Transverse colon (tissue), 4 donors: ENCODE data around the gene FER. TPM values are rescaled to one million over a fixed set of nuclear protein-coding genes. Genes with fewer than 3 reads are reported as not detected.

Source experiments
- DNase-seq: peaks from one replicate; pipeline ENCODE4 v3.0.0-alpha.2; 2019
- H3K27ac ChIP-seq, 4 donors: fragments of 200-600 bp; sonication (generic); 2 replicates each; pipeline ENCODE4 v1.5.1; 2016 to 2018; ENCODE audit warnings: inconsistent platforms in 4 of 4
- H3K27me3 ChIP-seq: fragments of 200-600 bp; sonication (generic); 2 replicates; pipeline ENCODE4 v1.5.1; 2017; ENCODE audit warnings: inconsistent platforms
- H3K36me3 ChIP-seq, 4 donors: fragments of 200-600 bp; sonication (generic); 2 replicates each; pipeline ENCODE4 v1.5.1; 2017 to 2019; ENCODE audit warnings: inconsistent platforms in 4 of 4
- H3K4me1 ChIP-seq, 4 donors: fragments of 200-600 bp; sonication (generic); 2 replicates each; pipeline ENCODE4 v1.5.1; 2017 to 2020; ENCODE audit warnings: inconsistent platforms in 4 of 4
- H3K4me3 ChIP-seq, 4 donors: fragments of 200-600 bp; sonication (generic); 1 replicate in 1 of 4; 2 replicates in 3 of 4; pipeline versions ENCODE4 v1.5.1 to v1.6.1; 2017 to 2019; ENCODE audit warnings: inconsistent platforms in 4 of 4
- H3K9me3 ChIP-seq, 2 donors: fragments of 200-600 bp; sonication (generic); 2 replicates each; pipeline ENCODE4 v1.5.1; 2017 to 2019; ENCODE audit warnings: inconsistent platforms in 2 of 2
- CTCF ChIP-seq, 5 experiments: fragments of 200-600 bp in 3 of 5; fragments of 450-650 bp in 2 of 5; sonication (generic) in 3 of 5; IDR thresholded peaks; 1 replicate in 2 of 5; 2 replicates in 3 of 5; pipeline ENCODE4 v1.5.1; 2016 to 2017; ENCODE audit warnings: antibody characterized with exemption in 5 of 5, inconsistent platforms in 3 of 5, mild to moderate bottlenecking in 2 of 5, moderate library complexity in 1 of 5
- EP300 ChIP-seq: sonication (generic); formaldehyde crosslinking; IDR thresholded peaks from one replicate; pipeline ENCODE4 v1.6.1; 2017; ENCODE audit warnings: antibody characterized with exemption, low read depth
- POLR2A ChIP-seq: fragments of 450-650 bp; IDR thresholded peaks from one replicate; pipeline ENCODE4 v1.6.1; 2016; ENCODE audit warnings: antibody characterized with exemption, mild to moderate bottlenecking, moderate library complexity
- POLR2AphosphoS5 ChIP-seq, 3 donors: sonication (generic); formaldehyde crosslinking; IDR thresholded peaks; one replicate each; pipeline ENCODE4 v1.6.1; 2016; ENCODE audit warnings: antibody characterized with exemption in 3 of 3
- WGBS, 2 donors: methylation state at CpG; one replicate each; pipeline ENCODE4 v1.1.5; 2018; ENCODE audit warnings: low coverage in 1 of 2; 5-methylcytosine and 5-hydroxymethylcytosine counted together
- in situ Hi-C, 4 donors: fragments of 200-750 bp; cut with MboI; loops; one replicate each; pipeline versions ENCODE4 v1.15.0 to v1.15.1; 2017; ENCODE audit warnings: low sequenced_read_pairs in 3 of 4, low pct_ligation_motif_present in 1 of 4, low pct_unique_long_range_greater_than_20kb in 1 of 4
- intact Hi-C: fragments of 100-400 bp; cut with DNase I; formaldehyde crosslinking; loops from one replicate; pipeline ENCODE4 v1.15.1; 2023; ENCODE audit warnings: low total_unique reads
- total RNA-seq, 4 donors: library from RNA; depleted of rRNA; stranded (reverse); fragments of >200 nt; gene quantifications; one replicate each; pipeline ENCODE4 v1.1.0, GENCODE V29; 2016

The FER gene
- total RNA-seq, 4 donors from 2014 or later = 7.5 to 25.5 (median 13.1) TPM

GRCh38 chr5:109062664-109063063, 315.0 kb downstream of the FER start:
- DNase-seq = no peak
- WGBS, 2 donors = 60 to 62% methylated on average over 1 of the region's 1 CpG

GRCh38 chr5:109063223-109063622, 315.5 kb downstream of the FER start:
- Histone ChIP-seq H3K4me3 (no peak overlapping the region), H3K27me3 (no peaks in the 10 kb centered on the region), H3K4me1 (peaks cover 0 to 4% (median 0%) of the 10 kb centered on the region in 4 donors), H3K36me3 (no peaks in the 10 kb centered on the region), H3K9me3 (no peaks in the 10 kb centered on the region), H3K27ac (no peak overlapping the region)
- no peak for TF ChIP-seq POLR2A
- no peak for TF ChIP-seq POLR2AphosphoS5 (IDR thresholded peaks at IDR 0.05)
- no peak for TF ChIP-seq CTCF (IDR thresholded peaks at IDR 0.05)
- no peak for TF ChIP-seq EP300
- intact Hi-C loops (no loop called here), in situ Hi-C loops (no loop called here)
- WGBS, 2 donors = 87 to 100% methylated on average over 1 of the region's 1 CpG
- no peak for DNase-seq

More at GRCh38 chr5:109062664-109063063, 315.0 kb downstream of the FER start:
- no peaks in the 10 kb centered on the region for H3K27me3 ChIP-seq
- peaks cover 0 to 4% (median 0%) of the 10 kb centered on the region in 4 donors for H3K4me1 ChIP-seq
- intact Hi-C loops (no loop called here), in situ Hi-C loops (no loop called here)
- TF ChIP-seq POLR2A (no peak), CTCF (IDR thresholded peaks at IDR 0.05) (no peak), POLR2AphosphoS5 (IDR thresholded peaks at IDR 0.05) (no peak), EP300 (no peak)
- no peaks in the 10 kb centered on the region for H3K9me3 ChIP-seq
- no peaks in the 10 kb centered on the region for H3K36me3 ChIP-seq
- no peak overlapping the region for H3K4me3 ChIP-seq
- no peak overlapping the region for H3K27ac ChIP-seq

GRCh38 chr5:109076741-109077140, 329.0 kb downstream of the FER start:
- Histone ChIP-seq H3K36me3 (no peaks in the 10 kb centered on the region), H3K4me1 (peaks cover 6 to 40% (median 13%) of the 10 kb centered on the region in 4 donors), H3K27ac (no peak overlapping the region), H3K9me3 (no peaks in the 10 kb centered on the region), H3K4me3 (no peak overlapping the region), H3K27me3 (no peaks in the 10 kb centered on the region)
- TF ChIP-seq POLR2A (no peak), EP300 (no peak), POLR2AphosphoS5 (IDR thresholded peaks at IDR 0.05) (no peak), CTCF (IDR thresholded peaks at IDR 0.05) (no peak)
- no peak for DNase-seq
- WGBS, 2 donors = 95 to 96% methylated on average over 2 of the region's 2 CpGs
- in situ Hi-C loops = no loop called here
- intact Hi-C loops = no loop called here

- in situ Hi-C loops (no loop called here), intact Hi-C loops (no loop called here)
- TF ChIP-seq POLR2A (no peak), EP300 (no peak), POLR2AphosphoS5 (IDR thresholded peaks at IDR 0.05) (no peak), CTCF (IDR thresholded peaks at IDR 0.05) (no peak)
- no peaks in the 10 kb centered on the region for H3K36me3 ChIP-seq
- H3K4me1 ChIP-seq = peaks cover 6 to 40% (median 13%) of the 10 kb centered on the region in 4 donors
- no peaks in the 10 kb centered on the region for H3K9me3 ChIP-seq
- no peaks in the 10 kb centered on the region for H3K27me3 ChIP-seq
- no peak overlapping the region for H3K4me3 ChIP-seq
- no peak for DNase-seq
- peak overlapping the region; percentile 63 to 74 (median 69) for H3K27ac ChIP-seq
Observed at GRCh38 chr5:109078448-109078847, 330.8 kb downstream of the FER start.
